Calu3 (cell line): ENCODE measurements around the gene FAM107B. TPM values are rescaled to one million over a fixed set of nuclear protein-coding genes. Genes with fewer than 3 reads are reported as not detected.

Source experiments
- BruUV-seq: library from RNA; stranded (reverse); fragments of 400-500 nt; replicated peaks from 2 replicates; lab custom pipeline; 2021; lab: Mats Ljungman, UMichigan
- CTCF ChIA-PET: fragments of 300-600 bp; sonication (Branson Sonifier 250); formaldehyde crosslinking; loops from one replicate; lab custom pipeline; 2022; ENCODE audit warnings: antibody characterized with exemption; lab: Charles Lee
- DNase-seq: peaks from one replicate; pipeline ENCODE4 v3.0.0; 2022
- H3K27ac Mint-ChIP-seq: one replicate; pipeline ENCODE4 v1.8.0; 2022; ENCODE audit warnings: mixed read lengths; ENCODE audit not compliant: unreplicated experiment
- H3K27me3 Mint-ChIP-seq: one replicate; pipeline ENCODE4 v1.8.0; 2022; ENCODE audit warnings: mixed read lengths; ENCODE audit not compliant: unreplicated experiment
- H3K36me3 Mint-ChIP-seq: one replicate; pipeline ENCODE4 v1.8.0; 2022; ENCODE audit warnings: mild to moderate bottlenecking, moderate library complexity, mixed read lengths; ENCODE audit not compliant: insufficient read depth, unreplicated experiment
- H3K4me1 Mint-ChIP-seq: one replicate; pipeline ENCODE4 v1.8.0; 2022; ENCODE audit warnings: mild to moderate bottlenecking, low read depth, mixed read lengths; ENCODE audit not compliant: unreplicated experiment
- H3K4me3 Mint-ChIP-seq: one replicate; pipeline ENCODE4 v1.8.0; 2022; ENCODE audit warnings: mild to moderate bottlenecking, low read depth, moderate library complexity, mixed read lengths; ENCODE audit not compliant: unreplicated experiment
- H3K9me3 Mint-ChIP-seq: one replicate; pipeline ENCODE4 v1.8.0; 2022; ENCODE audit warnings: low read depth, mixed read lengths; ENCODE audit not compliant: unreplicated experiment
- intact Hi-C: fragments of 100-400 bp; cut with micrococcal nuclease; formaldehyde crosslinking; loops from one replicate; pipeline ENCODE4 v1.10.0; 2022; ENCODE audit not compliant: unreplicated experiment
- total RNA-seq: library from RNA; stranded (reverse); gene quantifications from 2 replicates; pipeline ENCODE4 v1.2.3, GENCODE V29; 2022
- TF ChIP-seq, protein P1 (sequence below): fragments of 200-600 bp; IDR thresholded peaks from one replicate; pipeline ENCODE4 v1.8.0; 2022; ENCODE audit warnings: antibody characterized with exemption; ENCODE audit not compliant: unreplicated experiment

FAM107B gene
- total RNA-seq, 1 experiment from 2014 or later, result 168 TPM

- Mint-ChIP-seq H3K27me3 (no peaks in the 10 kb centered on the region), H3K4me3 (no peak overlapping the region), H3K27ac (no peak overlapping the region), H3K36me3 (peaks cover 17% of the 10 kb centered on the region), H3K4me1 (peaks cover 55% of the 10 kb centered on the region), H3K9me3 (no peaks in the 10 kb centered on the region)
- TF ChIP-seq, protein P1, sequence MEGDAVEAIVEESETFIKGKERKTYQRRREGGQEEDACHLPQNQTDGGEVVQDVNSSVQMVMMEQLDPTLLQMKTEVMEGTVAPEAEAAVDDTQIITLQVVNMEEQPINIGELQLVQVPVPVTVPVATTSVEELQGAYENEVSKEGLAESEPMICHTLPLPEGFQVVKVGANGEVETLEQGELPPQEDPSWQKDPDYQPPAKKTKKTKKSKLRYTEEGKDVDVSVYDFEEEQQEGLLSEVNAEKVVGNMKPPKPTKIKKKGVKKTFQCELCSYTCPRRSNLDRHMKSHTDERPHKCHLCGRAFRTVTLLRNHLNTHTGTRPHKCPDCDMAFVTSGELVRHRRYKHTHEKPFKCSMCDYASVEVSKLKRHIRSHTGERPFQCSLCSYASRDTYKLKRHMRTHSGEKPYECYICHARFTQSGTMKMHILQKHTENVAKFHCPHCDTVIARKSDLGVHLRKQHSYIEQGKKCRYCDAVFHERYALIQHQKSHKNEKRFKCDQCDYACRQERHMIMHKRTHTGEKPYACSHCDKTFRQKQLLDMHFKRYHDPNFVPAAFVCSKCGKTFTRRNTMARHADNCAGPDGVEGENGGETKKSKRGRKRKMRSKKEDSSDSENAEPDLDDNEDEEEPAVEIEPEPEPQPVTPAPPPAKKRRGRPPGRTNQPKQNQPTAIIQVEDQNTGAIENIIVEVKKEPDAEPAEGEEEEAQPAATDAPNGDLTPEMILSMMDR, result no peak
- no TSS peak for BruUV-seq
- DNase-seq, result no peak
- CTCF ChIA-PET, result interaction anchor here (0.5 to 1.3 kb wide), 4 partner anchors 9 to 975 kb away, joined by 3 to 8 read pairs (median 4); no protein-coding TSS in a partner anchor
- intact Hi-C loops, result no loop called here
These were observed 228.9 kb downstream of the FAM107B start for GRCh38 chr10:14545827-14546226.

DNA sequence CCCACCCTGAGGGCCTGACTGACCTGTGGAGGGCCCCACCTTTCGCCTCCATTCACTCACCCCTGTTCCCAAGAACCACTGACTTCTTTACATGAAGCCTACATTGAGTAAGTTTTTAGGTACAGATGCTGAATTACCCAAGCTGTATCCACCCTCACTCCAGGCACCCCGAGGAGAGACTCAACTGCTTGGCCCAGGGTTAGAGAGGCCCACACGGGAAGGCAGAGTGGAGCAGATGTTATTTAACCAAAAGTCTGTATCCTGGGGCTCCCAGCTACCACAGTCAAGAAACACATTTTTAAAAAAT, 230.8 kb downstream of the FAM107B start:
- Mint-ChIP-seq H3K27ac (no peak overlapping the region), H3K4me3 (no peak overlapping the region), H3K36me3 (peaks cover 16% of the 10 kb centered on the region), H3K27me3 (no peaks in the 10 kb centered on the region), H3K9me3 (no peaks in the 10 kb centered on the region), H3K4me1 (peaks cover 45% of the 10 kb centered on the region)
- CTCF ChIA-PET, result interaction anchor here (1.8 kb wide), 1 partner anchor 11 kb away, joined by 3 read pairs; no protein-coding TSS in a partner anchor
- TF ChIP-seq, protein P1, result no peak
- no TSS peak for BruUV-seq
- no peak for DNase-seq
- intact Hi-C loops, result no loop called here

DNA sequence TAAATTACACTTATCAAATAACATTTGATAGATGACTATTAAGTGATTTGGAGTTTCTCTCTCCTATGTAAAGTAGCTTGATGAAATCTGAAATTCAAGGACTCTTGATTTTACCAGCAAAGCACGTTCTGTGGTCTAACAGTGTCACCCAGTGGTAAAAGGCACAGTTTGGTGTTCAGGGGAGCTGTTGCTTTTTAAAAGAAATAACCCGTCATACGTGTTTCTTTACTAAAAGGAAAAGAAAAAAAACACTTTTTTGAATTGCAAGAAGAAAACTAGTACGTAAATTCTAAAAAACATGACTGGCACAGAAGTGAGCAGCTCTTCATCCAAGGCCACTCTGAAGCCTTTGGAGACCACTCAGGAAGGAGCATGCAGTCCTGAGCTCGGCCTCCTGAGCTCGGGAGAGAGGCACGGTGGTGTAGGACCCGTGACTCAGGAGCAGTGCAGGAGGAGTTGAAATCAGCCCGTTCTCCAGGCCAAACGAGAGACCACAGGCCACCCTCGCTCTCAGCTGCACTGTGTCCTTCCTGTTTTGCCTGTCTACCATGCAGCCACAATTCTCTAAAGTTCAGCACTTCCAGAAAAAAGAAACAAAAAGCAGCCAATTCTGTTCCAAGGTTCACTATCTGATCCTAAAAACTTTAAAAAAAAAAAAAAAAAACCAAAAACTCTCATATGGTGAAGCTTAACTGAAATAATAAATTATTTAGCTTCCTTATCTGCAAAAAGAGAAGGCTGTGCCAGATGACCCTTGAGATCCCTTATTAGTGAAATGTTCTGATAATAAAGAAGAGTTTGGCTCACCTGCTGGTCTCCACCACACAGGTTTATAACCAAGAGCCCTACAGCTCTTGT, 231.4 kb downstream of the FAM107B start:
- DNase-seq, result no peak
- H3K9me3 Mint-ChIP-seq, result no peaks in the 10 kb centered on the region
- H3K36me3 Mint-ChIP-seq, result peaks cover 20% of the 10 kb centered on the region
- peaks cover 45% of the 10 kb centered on the region for H3K4me1 Mint-ChIP-seq
- intact Hi-C loops, result no loop called here
- H3K27me3 Mint-ChIP-seq, result no peaks in the 10 kb centered on the region
- TF ChIP-seq, protein P1, result no peak
- H3K4me3 Mint-ChIP-seq, result no peak overlapping the region
- H3K27ac Mint-ChIP-seq, result no peak overlapping the region
- BruUV-seq, result no TSS peak
- CTCF ChIA-PET, result interaction anchor here (1.8 kb wide), 1 partner anchor 11 kb away, joined by 3 read pairs; no protein-coding TSS in a partner anchor

DNA sequence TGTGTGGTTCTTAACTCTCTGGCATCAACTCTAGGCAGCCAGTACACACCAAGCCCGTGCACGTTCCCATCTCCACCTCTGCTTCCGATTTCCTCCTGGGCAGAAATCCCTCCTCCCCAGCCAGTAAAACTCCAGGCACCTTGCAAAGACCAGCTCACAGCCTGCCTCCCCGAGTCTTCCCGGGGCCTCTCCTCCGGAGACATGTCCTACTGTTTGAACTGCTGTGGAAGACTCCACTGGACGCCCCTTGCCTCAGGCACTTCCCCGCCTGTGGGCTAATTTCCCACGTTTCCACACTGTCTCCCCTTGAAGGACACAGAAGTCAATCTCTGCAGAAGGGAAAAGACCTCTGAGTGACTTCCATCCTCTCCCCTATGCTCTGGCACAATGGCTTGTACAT, 233.3 kb downstream of the FAM107B start:
- DNase-seq, result no peak
- H3K27me3 Mint-ChIP-seq, result no peaks in the 10 kb centered on the region
- H3K27ac Mint-ChIP-seq, result peak overlapping the region; percentile 32
- peaks cover 35% of the 10 kb centered on the region for H3K4me1 Mint-ChIP-seq
- no TSS peak for BruUV-seq
- CTCF ChIA-PET, result no interaction called here
- intact Hi-C loops, result no loop called here
- TF ChIP-seq, protein P1, result no peak
- no peaks in the 10 kb centered on the region for H3K9me3 Mint-ChIP-seq
- H3K4me3 Mint-ChIP-seq, result no peak overlapping the region
- H3K36me3 Mint-ChIP-seq, result peaks cover 15% of the 10 kb centered on the region
